ENCODE results near the gene PDE1A.

GRCh38 chr2:182410120-182410519, 16.7 kb downstream of the PDE1A start:
- TF ChIP-seq CTCF (IDR thresholded peaks at IDR 0.05; ENCODE audit: poor library complexity): no peak
- no peak for TF ChIP-seq EZH2phosphoT487 (IDR thresholded peaks at IDR 0.05; ENCODE audit: low read depth, severe bottlenecking, unreplicated experiment)
